M059J (cell line): ENCODE results near the gene GIMAP6. TPM values are rescaled to one million over a fixed set of nuclear protein-coding genes. Genes with fewer than 3 reads are reported as not detected.
"Not testable (repeated sequence)": the region's sequence is repeated elsewhere in the genome, so short reads cannot be mapped to it uniquely, and the experiment has no call there.

Source experiments
- DNase-seq: peaks from one replicate; pipeline ENCODE4 v3.0.0-alpha.2; 2012; ENCODE audit warnings: low read depth
- total RNA-seq: library from RNA; depleted of rRNA; stranded (reverse); fragments of >200 nt; shearing (Covaris generic); gene quantifications from 2 replicates; pipeline ENCODE4 v1.2.3, GENCODE V29; 2014; rRNA removed

Gene GIMAP6
- total RNA-seq, 1 experiment from 2014 or later: 0.12 TPM

- DNase-seq: no peak
Observed at GRCh38 chr7:150585199-150585598, 47.0 kb downstream of the GIMAP6 start.

DNA sequence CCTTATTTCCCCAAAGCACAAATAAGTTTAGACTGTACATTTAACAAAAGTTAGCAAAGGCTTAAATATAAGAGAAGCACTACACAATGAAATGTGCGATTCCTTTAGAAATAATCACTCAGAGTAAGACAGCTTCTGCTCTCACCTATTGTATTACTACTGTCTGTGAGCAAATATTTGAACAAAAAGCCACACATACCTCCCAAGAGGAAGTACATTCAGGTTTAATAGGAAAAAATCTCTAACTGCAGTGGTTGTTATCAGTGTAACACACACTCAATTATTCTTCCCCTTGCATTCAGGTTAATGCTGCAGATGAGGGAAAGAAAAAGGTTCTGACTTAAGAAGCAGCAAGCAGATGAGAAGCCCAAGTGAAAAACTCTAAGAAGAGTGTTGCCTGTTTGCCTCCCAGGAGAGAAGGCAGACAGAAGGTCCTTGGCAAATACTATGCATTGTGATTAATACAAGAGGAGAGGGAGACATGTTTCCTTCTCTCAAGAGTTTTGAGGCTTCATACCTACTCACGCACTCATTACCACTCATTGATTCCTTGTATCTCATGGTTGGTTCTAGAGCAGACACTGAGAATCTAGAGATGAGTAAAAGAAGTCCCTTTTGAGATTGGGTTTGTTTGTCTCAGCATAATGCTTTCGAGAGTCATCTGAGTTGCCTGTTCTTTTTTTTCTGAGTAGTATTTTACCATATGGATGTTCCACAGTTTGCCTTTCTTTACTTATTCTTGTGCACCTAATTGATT, 51.4 kb downstream of the GIMAP6 start:
- DNase-seq: no peak

DNA sequence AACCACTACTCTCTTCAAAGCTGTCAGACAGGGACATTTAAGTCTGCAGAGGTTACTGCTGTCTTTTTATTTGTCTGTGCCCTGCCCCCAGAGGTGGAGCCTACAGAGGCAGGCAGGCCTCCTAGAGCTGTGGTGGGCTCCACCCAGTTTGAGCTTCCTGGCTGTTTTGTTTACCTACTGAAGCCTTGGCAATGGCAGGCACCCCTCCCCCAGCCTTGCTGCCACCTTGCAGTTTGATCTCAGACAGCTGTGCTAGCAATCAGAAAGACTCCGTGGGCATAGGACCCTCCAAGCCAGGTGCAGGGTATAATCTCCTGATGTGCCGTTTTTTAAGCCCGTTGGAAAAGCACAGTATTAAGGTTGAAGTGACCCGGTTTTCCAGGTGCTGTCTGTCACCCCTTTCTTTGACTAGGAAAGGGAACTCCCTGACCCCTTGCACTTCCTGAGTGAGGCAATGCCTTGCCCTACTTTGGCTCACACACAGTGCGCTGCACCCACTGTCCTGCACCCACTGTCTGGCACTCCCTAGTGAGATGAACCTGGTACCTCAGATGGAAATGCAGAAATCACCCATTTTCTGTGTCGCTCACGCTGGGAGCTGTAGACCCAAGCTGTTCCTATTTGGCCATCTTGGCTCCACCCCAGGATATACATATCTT, 52.1 kb downstream of the GIMAP6 start:
- DNase-seq: not testable (repeated sequence)

Other genes with a start within 250 kb of the GIMAP6 start
- gene GIMAP8, start 181.8 kb downstream of the GIMAP6 start, total RNA-seq: not detected in 2 replicates
- not detected in 2 replicates for gene GIMAP7, start 117.5 kb downstream of the GIMAP6 start, total RNA-seq
- gene GIMAP4, start 65.0 kb downstream of the GIMAP6 start, total RNA-seq: not detected in 2 replicates
- 5.6 and 6.3 TPM in 2 replicates for gene GIMAP2, start 53.3 kb upstream of the GIMAP6 start, total RNA-seq
- 0.07 TPM in 1 of 2 replicates, not detected in the other for gene GIMAP1, start 84.2 kb upstream of the GIMAP6 start, total RNA-seq
- not detected in 2 replicates for gene GIMAP5, start 105.0 kb upstream of the GIMAP6 start, total RNA-seq
- not detected in 2 replicates for gene TMEM176B, start 168.0 kb upstream of the GIMAP6 start, total RNA-seq
- gene TMEM176A, start 168.4 kb upstream of the GIMAP6 start, total RNA-seq: 0.34 TPM in 1 of 2 replicates, not detected in the other
- 0.17 TPM in 1 of 2 replicates, not detected in the other for gene AOC1, start 220.1 kb upstream of the GIMAP6 start, total RNA-seq